PFSK-1 (cell line): ENCODE results near the gene LYPD6B.

Experiments
- FOXP2 ChIP-seq: optimal IDR thresholded peaks from 2 replicates; pipeline ENCODE3; 2011; ENCODE audit warnings: borderline replicate concordance, control low read depth, inconsistent platforms; ENCODE audit not compliant: insufficient read depth; ENCODE audit errors: extremely low read length, extremely low read depth
- POLR2AphosphoS5 ChIP-seq: IDR thresholded peaks from 2 replicates; pipeline ENCODE4 v1.6.1; 2012; ENCODE audit warnings: low read depth, mild to moderate bottlenecking, control low read depth, low read length, moderate library complexity
- REST ChIP-seq, 2 experiments: IDR thresholded peaks; 2 replicates each; pipeline versions ENCODE4 v1.6.1 to v1.8.0; 2011 to 2012; ENCODE audit warnings: low read depth in 2 of 2, low read length in 2 of 2, control low read depth in 1 of 2, inconsistent platforms in 1 of 2, mild to moderate bottlenecking in 1 of 2, moderate library complexity in 1 of 2; ENCODE audit not compliant: insufficient read depth in 1 of 2
- SIN3A ChIP-seq: IDR thresholded peaks from 2 replicates; pipeline ENCODE4 v1.6.1; 2012; ENCODE audit warnings: mild to moderate bottlenecking, low read length, moderate library complexity, borderline replicate concordance; ENCODE audit not compliant: insufficient read depth
- TAF1 ChIP-seq: IDR thresholded peaks from 2 replicates; pipeline ENCODE4 v1.6.1; 2012; ENCODE audit warnings: low read length, control low read depth, borderline replicate concordance; ENCODE audit not compliant: insufficient read depth

GRCh38 chr2:149221002-149221401 lies 182.5 kb downstream of the LYPD6B start:
- TF ChIP-seq POLR2AphosphoS5 (no peak), REST (IDR thresholded peaks at IDR 0.05; ENCODE audit: insufficient read depth in 1 of 2, low read depth in 2 of 2, low read length in 2 of 2) (no peak), SIN3A (no peak), TAF1 (no peak), FOXP2 (no peak)
